GM19238 (cell line): Measurements from ENCODE around the gene GNB1L.
"Not testable (repeated sequence)": the region's sequence is repeated elsewhere in the genome, so short reads cannot be mapped to it uniquely, and the experiment has no call there.

Source experiments
- DNase-seq: peaks from one replicate; pipeline ENCODE4 v3.0.0; 2011; ENCODE audit warnings: low spot score; ENCODE audit not compliant: insufficient read length

Gene GNB1L

GRCh38 chr22:19779011-19779421 is 75.7 kb downstream of the GNB1L start:
- no peak for DNase-seq

GRCh38 chr22:19777192-19777591 is 77.5 kb downstream of the GNB1L start:
- DNase-seq: not testable (repeated sequence)

- DNase-seq: no peak
Observed at GRCh38 chr22:19776433-19777031, 78.1 kb downstream of the GNB1L start.

- no peak for DNase-seq
Observed at GRCh38 chr22:19775496-19776325, 79.0 kb downstream of the GNB1L start.

GRCh38 chr22:19774628-19775027 is 80.0 kb downstream of the GNB1L start:
- no peak for DNase-seq

GRCh38 chr22:19773470-19774040 is 81.1 kb downstream of the GNB1L start:
- no peak for DNase-seq

- DNase-seq: peak; percentile 63
Observed at GRCh38 chr22:19772673-19773469, 81.8 kb downstream of the GNB1L start.

- no peak for DNase-seq
Observed at GRCh38 chr22:19772422-19772672, 82.3 kb downstream of the GNB1L start.

- no peak for DNase-seq
Observed at GRCh38 chr22:19770349-19771220, 84.1 kb downstream of the GNB1L start.

GRCh38 chr22:19769393-19769715 is 85.3 kb downstream of the GNB1L start:
- DNase-seq: no peak

GRCh38 chr22:19767427-19768341 is 87.0 kb downstream of the GNB1L start:
- no peak for DNase-seq

GRCh38 chr22:19766511-19767426 is 87.9 kb downstream of the GNB1L start:
- no peak for DNase-seq

GRCh38 chr22:19766240-19766510 is 88.5 kb downstream of the GNB1L start:
- DNase-seq: no peak

GRCh38 chr22:19765477-19766239 is 89.0 kb downstream of the GNB1L start:
- no peak for DNase-seq

GRCh38 chr22:19764636-19765476 is 89.8 kb downstream of the GNB1L start:
- no peak for DNase-seq

GRCh38 chr22:19764299-19764593 is 90.4 kb downstream of the GNB1L start:
- no peak for DNase-seq

- no peak for DNase-seq
Observed at GRCh38 chr22:19763458-19764298, 91.0 kb downstream of the GNB1L start.
